ENCODE results near the gene FBXO45. TPM values are rescaled to one million over a fixed set of nuclear protein-coding genes. Genes with fewer than 3 reads are reported as not detected.
A peak's percentile ranks its signal among the peaks of the same experiment; 100 is the strongest.

The FBXO45 gene
- total RNA-seq, 1 experiment from 2014 or later, result 16.0 TPM

DNA sequence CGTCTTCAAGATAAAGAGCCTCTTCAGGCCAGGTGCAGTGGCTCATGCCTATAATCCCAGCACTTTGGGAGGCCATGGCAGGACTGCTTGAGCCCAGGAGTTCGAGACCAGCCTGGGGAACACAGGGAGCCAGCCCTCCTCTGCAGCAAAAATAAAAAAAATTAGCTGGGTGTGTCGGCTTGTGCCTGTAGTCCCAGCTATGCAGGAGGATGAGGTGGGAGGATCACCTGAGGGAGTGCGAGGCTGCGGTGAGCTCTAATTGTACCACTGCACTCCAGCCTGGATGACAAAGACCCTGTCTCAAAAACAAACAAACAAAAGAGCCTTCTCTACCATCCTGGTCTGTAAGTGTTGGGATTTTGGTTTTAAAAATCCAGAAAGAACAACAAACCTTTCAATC lies 11.2 kb upstream of the FBXO45 start:
- Mint-ChIP-seq H3K27ac (ENCODE audit: low read depth, unreplicated experiment) (no peak overlapping the region), H3K4me1 (ENCODE audit: insufficient read depth, unreplicated experiment) (no peaks in the 10 kb centered on the region), H3K4me3 (ENCODE audit: unreplicated experiment) (no peak overlapping the region), H3K27me3 (ENCODE audit: insufficient read depth, unreplicated experiment) (no peaks in the 10 kb centered on the region), H3K36me3 (ENCODE audit: insufficient read depth, unreplicated experiment) (peaks cover 20% of the 10 kb centered on the region), H3K9me3 (ENCODE audit: unreplicated experiment) (no peaks in the 10 kb centered on the region)
- POLR2A ChIA-PET, result no interaction called here
- TF ChIP-seq, protein P1, sequence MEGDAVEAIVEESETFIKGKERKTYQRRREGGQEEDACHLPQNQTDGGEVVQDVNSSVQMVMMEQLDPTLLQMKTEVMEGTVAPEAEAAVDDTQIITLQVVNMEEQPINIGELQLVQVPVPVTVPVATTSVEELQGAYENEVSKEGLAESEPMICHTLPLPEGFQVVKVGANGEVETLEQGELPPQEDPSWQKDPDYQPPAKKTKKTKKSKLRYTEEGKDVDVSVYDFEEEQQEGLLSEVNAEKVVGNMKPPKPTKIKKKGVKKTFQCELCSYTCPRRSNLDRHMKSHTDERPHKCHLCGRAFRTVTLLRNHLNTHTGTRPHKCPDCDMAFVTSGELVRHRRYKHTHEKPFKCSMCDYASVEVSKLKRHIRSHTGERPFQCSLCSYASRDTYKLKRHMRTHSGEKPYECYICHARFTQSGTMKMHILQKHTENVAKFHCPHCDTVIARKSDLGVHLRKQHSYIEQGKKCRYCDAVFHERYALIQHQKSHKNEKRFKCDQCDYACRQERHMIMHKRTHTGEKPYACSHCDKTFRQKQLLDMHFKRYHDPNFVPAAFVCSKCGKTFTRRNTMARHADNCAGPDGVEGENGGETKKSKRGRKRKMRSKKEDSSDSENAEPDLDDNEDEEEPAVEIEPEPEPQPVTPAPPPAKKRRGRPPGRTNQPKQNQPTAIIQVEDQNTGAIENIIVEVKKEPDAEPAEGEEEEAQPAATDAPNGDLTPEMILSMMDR (IDR thresholded peaks at IDR 0.05; ENCODE audit: unreplicated experiment), result no peak
- intact Hi-C loops (cut with micrococcal nuclease), result no loop called here
- no peak for DNase-seq (ENCODE audit: unreplicated experiment)
- BruUV-seq (replicated peaks), result no TSS peak
- CTCF ChIA-PET, result no interaction called here

DNA sequence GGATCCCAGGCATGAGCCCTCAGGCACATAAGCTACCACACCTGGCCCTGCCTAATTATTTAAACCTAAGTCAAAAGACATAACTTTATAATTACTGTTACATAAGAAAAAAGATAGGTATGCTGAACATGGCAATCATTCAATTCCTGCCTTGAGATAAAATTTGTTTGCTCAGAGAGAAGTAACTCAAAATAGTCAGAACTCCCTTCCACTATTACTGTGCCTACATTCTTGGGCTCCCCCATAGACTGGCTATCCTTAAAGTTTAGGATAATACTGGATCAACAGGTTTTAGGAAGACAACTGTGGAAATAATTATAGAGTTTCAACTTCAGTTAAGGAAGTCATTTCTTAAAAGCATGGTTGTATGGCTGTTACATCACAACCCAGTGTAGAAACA lies 10.0 kb upstream of the FBXO45 start:
- peaks cover 20% of the 10 kb centered on the region for H3K36me3 Mint-ChIP-seq (ENCODE audit: insufficient read depth, unreplicated experiment)
- no peak overlapping the region for H3K27ac Mint-ChIP-seq (ENCODE audit: low read depth, unreplicated experiment)
- H3K4me1 Mint-ChIP-seq (ENCODE audit: insufficient read depth, unreplicated experiment), result peaks cover 6% of the 10 kb centered on the region
- H3K4me3 Mint-ChIP-seq (ENCODE audit: unreplicated experiment), result no peak overlapping the region
- no peak for DNase-seq (ENCODE audit: unreplicated experiment)
- ChIA-PET POLR2A (interaction anchor here (1.3 kb wide), 1 partner anchor 10 kb away, joined by 3 read pairs; the partner anchor contains the start of genes FBXO45 and WDR53), CTCF (no interaction called here)
- intact Hi-C loops (cut with micrococcal nuclease), result no loop called here
- BruUV-seq (replicated peaks), result no TSS peak
- H3K9me3 Mint-ChIP-seq (ENCODE audit: unreplicated experiment), result no peaks in the 10 kb centered on the region
- no peaks in the 10 kb centered on the region for H3K27me3 Mint-ChIP-seq (ENCODE audit: insufficient read depth, unreplicated experiment)
- TF ChIP-seq, protein P1 (IDR thresholded peaks at IDR 0.05; ENCODE audit: unreplicated experiment), result no peak

DNA sequence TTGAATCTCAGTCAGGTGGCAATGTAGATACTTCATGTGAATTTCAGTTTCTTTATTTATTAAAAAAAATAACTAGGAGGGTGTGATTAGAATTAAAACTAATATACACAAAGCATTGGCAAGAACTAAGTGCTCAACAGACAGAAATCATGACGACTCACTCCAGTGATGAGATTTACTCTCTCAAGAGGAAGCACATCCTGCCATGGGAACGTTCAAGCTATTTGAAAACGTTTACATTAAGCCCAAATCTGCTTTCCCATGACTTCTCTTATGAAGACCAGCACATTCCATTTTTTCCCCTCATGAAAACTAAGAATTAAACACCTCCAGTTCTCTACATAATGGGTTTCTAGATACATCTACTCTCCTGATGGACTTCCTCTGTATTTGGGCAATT lies 8.6 kb upstream of the FBXO45 start:
- no peak overlapping the region for H3K27ac Mint-ChIP-seq (ENCODE audit: low read depth, unreplicated experiment)
- CTCF ChIA-PET, result interaction anchor here (0.6 kb wide), 2 partner anchors 12 to 163 kb away, joined by 4 read pairs; no protein-coding TSS in a partner anchor

DNA sequence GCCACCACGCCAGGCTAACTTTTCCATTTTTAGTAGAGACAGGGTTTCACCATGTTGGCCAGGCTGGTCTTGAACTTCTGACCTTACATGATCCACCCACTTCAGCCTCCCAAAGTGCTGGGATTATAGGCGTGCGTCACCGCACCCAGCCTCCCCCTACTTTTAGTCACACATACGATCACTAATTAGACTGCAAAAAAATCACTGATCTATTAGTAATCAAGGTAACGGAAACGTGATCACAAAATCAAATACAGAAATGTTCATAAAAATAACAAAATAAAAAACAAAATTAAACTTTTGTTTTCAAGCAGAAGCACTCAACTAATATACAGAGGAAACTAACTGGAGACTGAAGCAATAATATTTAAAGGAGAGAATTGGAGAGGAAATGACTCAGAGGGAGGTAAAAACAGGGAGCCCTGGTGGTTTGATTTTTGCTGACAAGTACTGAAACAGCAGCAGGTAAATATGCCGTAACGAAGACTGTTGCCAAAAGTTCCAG lies 4.7 kb upstream of the FBXO45 start:
- Mint-ChIP-seq H3K4me3 (ENCODE audit: unreplicated experiment) (peak overlapping the region; percentile 74), H3K4me1 (ENCODE audit: insufficient read depth, unreplicated experiment) (peaks cover 19% of the 10 kb centered on the region), H3K27me3 (ENCODE audit: insufficient read depth, unreplicated experiment) (no peaks in the 10 kb centered on the region), H3K27ac (ENCODE audit: low read depth, unreplicated experiment) (peak overlapping the region; percentile 94), H3K36me3 (ENCODE audit: insufficient read depth, unreplicated experiment) (peaks cover 29% of the 10 kb centered on the region), H3K9me3 (ENCODE audit: unreplicated experiment) (no peaks in the 10 kb centered on the region)
- no TSS peak for BruUV-seq (replicated peaks)
- intact Hi-C loops (cut with micrococcal nuclease), result no loop called here
- ChIA-PET CTCF (interaction anchor here (0.9 to 1.0 kb wide), 2 partner anchors 13 to 26 kb away, joined by 3 to 4 read pairs; no protein-coding TSS in a partner anchor), POLR2A (interaction anchor here (0.7 to 1.3 kb wide), 7 partner anchors 9 to 378 kb away, joined by 3 to 6 read pairs (median 4); partner anchors contain the start of gene RNF168)
- TF ChIP-seq, protein P1 (IDR thresholded peaks at IDR 0.05; ENCODE audit: unreplicated experiment), result no peak
- peak; percentile 86 for DNase-seq (ENCODE audit: unreplicated experiment)

More for the DNA sequence above, 8.6 kb upstream of the FBXO45 start:
- intact Hi-C loops (cut with micrococcal nuclease), result no loop called here
- H3K27me3 Mint-ChIP-seq (ENCODE audit: insufficient read depth, unreplicated experiment), result no peaks in the 10 kb centered on the region
- peaks cover 13% of the 10 kb centered on the region for H3K4me1 Mint-ChIP-seq (ENCODE audit: insufficient read depth, unreplicated experiment)
- TF ChIP-seq, protein P1 (IDR thresholded peaks at IDR 0.05; ENCODE audit: unreplicated experiment), result no peak
- H3K36me3 Mint-ChIP-seq (ENCODE audit: insufficient read depth, unreplicated experiment), result peaks cover 20% of the 10 kb centered on the region
- POLR2A ChIA-PET, result interaction anchor here (0.6 to 1.3 kb wide), 2 partner anchors 9 to 147 kb away, joined by 3 read pairs; partner anchors contain the start of genes FBXO45 and WDR53
- no peak for DNase-seq (ENCODE audit: unreplicated experiment)
- BruUV-seq (replicated peaks), result no TSS peak
- no peak overlapping the region for H3K4me3 Mint-ChIP-seq (ENCODE audit: unreplicated experiment)
- H3K9me3 Mint-ChIP-seq (ENCODE audit: unreplicated experiment), result no peaks in the 10 kb centered on the region
